Neutrophil (primary cell): ENCODE data around the gene CEP112.

ENCODE experiments used
- H3K27ac ChIP-seq: fragments of 200-600 bp; sonication (generic); 2 replicates; pipeline ENCODE4 v1.5.1; 2016; ENCODE audit warnings: mild to moderate bottlenecking, moderate library complexity
- H3K27me3 ChIP-seq: fragments of 200-600 bp; sonication (generic); 2 replicates; pipeline ENCODE4 v1.6.0; 2016; ENCODE audit warnings: mild to moderate bottlenecking
- H3K36me3 ChIP-seq: fragments of 200-600 bp; sonication (generic); 2 replicates; pipeline ENCODE4 v1.5.1; 2017
- H3K4me1 ChIP-seq, 2 experiments: fragments of 200-600 bp in 1 of 2; sonication (generic) in 1 of 2; 1 replicate in 1 of 2; 2 replicates in 1 of 2; pipeline versions ENCODE4 v1.5.1 to v1.6.1; 2013 to 2016; ENCODE audit warnings: low read depth in 1 of 2, low read length in 1 of 2, mild to moderate bottlenecking in 1 of 2, moderate library complexity in 1 of 2; ENCODE audit not compliant: control insufficient read depth in 1 of 2, insufficient read depth in 1 of 2
- H3K4me3 ChIP-seq, 2 experiments: fragments of 200-600 bp in 1 of 2; sonication (generic) in 1 of 2; 1 replicate in 1 of 2; 2 replicates in 1 of 2; pipeline ENCODE4 v1.5.1; 2013 to 2016; ENCODE audit warnings: low read depth in 1 of 2, low read length in 1 of 2, mild to moderate bottlenecking in 1 of 2, moderate library complexity in 1 of 2
- H3K9me3 ChIP-seq: fragments of 200-600 bp; sonication (generic); 2 replicates; pipeline ENCODE4 v1.5.1; 2016
- CTCF ChIP-seq: fragments of 200-600 bp; sonication (generic); IDR thresholded peaks from 2 replicates; pipeline ENCODE4 v1.5.1; 2016; ENCODE audit warnings: antibody characterized with exemption

Gene CEP112

GRCh38 chr17:65941356-65941899 lies 250.5 kb downstream of the CEP112 start:
- H3K27ac ChIP-seq: no peak overlapping the region
- no peaks in the 10 kb centered on the region for H3K4me1 ChIP-seq
- H3K9me3 ChIP-seq: no peaks in the 10 kb centered on the region
- TF ChIP-seq CTCF: no peak
- H3K36me3 ChIP-seq: no peaks in the 10 kb centered on the region
- no peaks in the 10 kb centered on the region for H3K27me3 ChIP-seq
- H3K4me3 ChIP-seq: no peak overlapping the region

GRCh38 chr17:65936013-65936412 lies 255.9 kb downstream of the CEP112 start:
- Histone ChIP-seq H3K4me1 (no peaks in the 10 kb centered on the region), H3K4me3 (no peak overlapping the region), H3K27ac (no peak overlapping the region), H3K27me3 (no peaks in the 10 kb centered on the region), H3K9me3 (no peaks in the 10 kb centered on the region), H3K36me3 (no peaks in the 10 kb centered on the region)
- no peak for TF ChIP-seq CTCF

GRCh38 chr17:65933290-65933689 lies 258.6 kb downstream of the CEP112 start:
- no peaks in the 10 kb centered on the region for H3K4me1 ChIP-seq
- H3K27me3 ChIP-seq: no peaks in the 10 kb centered on the region
- H3K4me3 ChIP-seq: no peak overlapping the region
- H3K36me3 ChIP-seq: no peaks in the 10 kb centered on the region
- no peaks in the 10 kb centered on the region for H3K9me3 ChIP-seq
- TF ChIP-seq CTCF: no peak
- H3K27ac ChIP-seq: no peak overlapping the region

GRCh38 chr17:65931246-65932149 lies 260.4 kb downstream of the CEP112 start:
- Histone ChIP-seq H3K9me3 (no peaks in the 10 kb centered on the region), H3K36me3 (no peaks in the 10 kb centered on the region), H3K27me3 (no peaks in the 10 kb centered on the region), H3K4me3 (no peak overlapping the region), H3K27ac (no peak overlapping the region), H3K4me1 (no peaks in the 10 kb centered on the region)
- TF ChIP-seq CTCF: no peak

GRCh38 chr17:65930140-65930730 lies 261.7 kb downstream of the CEP112 start:
- Histone ChIP-seq H3K4me3 (no peak overlapping the region), H3K9me3 (no peaks in the 10 kb centered on the region), H3K27me3 (no peaks in the 10 kb centered on the region), H3K36me3 (no peaks in the 10 kb centered on the region), H3K27ac (no peak overlapping the region), H3K4me1 (no peaks in the 10 kb centered on the region)
- TF ChIP-seq CTCF: no peak
